ENCODE data around the gene OTOGL.

- TF ChIP-seq CTCF (conservative IDR thresholded peaks at IDR 0.05; ENCODE audit: low read length) (no peak), EZH2phosphoT487 (IDR thresholded peaks at IDR 0.05; ENCODE audit: borderline replicate concordance) (no peak)
These were observed 84.6 kb downstream of the OTOGL start for GRCh38 chr12:80183939-80184338.
